ENCODE results near the gene PPFIA1.

The PPFIA1 gene

GRCh38 chr11:70432065-70432464 lies 161.6 kb downstream of the PPFIA1 start:
- TF ChIP-seq CTCF (IDR thresholded peaks at IDR 0.05; ENCODE audit: low read depth, low read length): no peak
- no peak overlapping the region for H3K4me3 ChIP-seq (ENCODE audit: low read depth, low read length)

- H3K4me3 ChIP-seq (ENCODE audit: low read depth, low read length): no peak overlapping the region
- TF ChIP-seq CTCF (IDR thresholded peaks at IDR 0.05; ENCODE audit: low read depth, low read length): no peak
Observed at GRCh38 chr11:70432580-70432979, 162.1 kb downstream of the PPFIA1 start.

- TF ChIP-seq CTCF (IDR thresholded peaks at IDR 0.05; ENCODE audit: low read depth, low read length): no peak
- no peak overlapping the region for H3K4me3 ChIP-seq (ENCODE audit: low read depth, low read length)
Observed at GRCh38 chr11:70433038-70433437, 162.5 kb downstream of the PPFIA1 start.

DNA sequence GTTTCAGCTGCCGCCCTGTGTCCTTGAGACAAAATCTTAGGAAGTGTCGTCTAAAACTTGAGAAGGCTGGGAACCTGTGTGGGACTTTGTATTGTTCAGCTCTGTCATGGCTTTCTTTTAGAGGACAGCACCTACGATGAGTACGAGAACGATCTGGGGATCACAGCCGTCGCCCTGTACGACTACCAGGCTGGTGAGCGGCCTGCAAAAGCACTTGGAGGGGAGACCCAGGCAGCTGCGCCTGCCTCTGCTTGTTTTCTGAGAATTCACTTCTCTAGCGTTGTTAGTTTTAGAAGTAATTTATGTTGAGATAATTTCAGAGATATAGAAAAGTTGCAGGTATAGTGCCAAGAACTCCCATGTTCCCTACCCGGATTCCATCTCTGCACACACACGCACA lies 163.0 kb downstream of the PPFIA1 start:
- TF ChIP-seq CTCF (IDR thresholded peaks at IDR 0.05; ENCODE audit: low read depth, low read length): no peak
- H3K4me3 ChIP-seq (ENCODE audit: low read depth, low read length): no peak overlapping the region

Data from WI38 (cell line).